HG03135 (cell line): ENCODE measurements around the gene RALGPS1.
A peak's percentile ranks its signal among the peaks of the same experiment; 100 is the strongest.

Experiments
- ATAC-seq: cut with Tn5 transposase; IDR thresholded peaks from one replicate; pipeline ENCODE4 v1.9.1; 2021; ENCODE audit warnings: mild to moderate bottlenecking, moderate library complexity; ENCODE audit not compliant: unreplicated experiment

Gene RALGPS1

GRCh38 chr9:127182901-127183746 lies 268.5 kb downstream of the RALGPS1 start:
- no peak for ATAC-seq

GRCh38 chr9:127183814-127184582 lies 269.4 kb downstream of the RALGPS1 start:
- ATAC-seq, result peak; percentile 58

GRCh38 chr9:127184641-127185040 lies 270.1 kb downstream of the RALGPS1 start:
- no peak for ATAC-seq

- no peak for ATAC-seq
These were observed 270.6 kb downstream of the RALGPS1 start for GRCh38 chr9:127185181-127185580.

- no peak for ATAC-seq
These were observed 271.6 kb downstream of the RALGPS1 start for GRCh38 chr9:127185931-127186781.

GRCh38 chr9:127186806-127187205 lies 272.2 kb downstream of the RALGPS1 start:
- no peak for ATAC-seq

- ATAC-seq, result no peak
These were observed 272.8 kb downstream of the RALGPS1 start for GRCh38 chr9:127187231-127187956.

GRCh38 chr9:127188396-127188795 lies 273.8 kb downstream of the RALGPS1 start:
- no peak for ATAC-seq

GRCh38 chr9:127189628-127190027 lies 275.0 kb downstream of the RALGPS1 start:
- ATAC-seq, result no peak

GRCh38 chr9:127192744-127193143 lies 278.2 kb downstream of the RALGPS1 start:
- ATAC-seq, result no peak

- no peak for ATAC-seq
These were observed 278.9 kb downstream of the RALGPS1 start for GRCh38 chr9:127193483-127193882.

- no peak for ATAC-seq
These were observed 280.5 kb downstream of the RALGPS1 start for GRCh38 chr9:127194881-127195713.

GRCh38 chr9:127195976-127196825 lies 281.6 kb downstream of the RALGPS1 start:
- no peak for ATAC-seq

- no peak for ATAC-seq
These were observed 282.2 kb downstream of the RALGPS1 start for GRCh38 chr9:127196826-127197145.

GRCh38 chr9:127197186-127197860 lies 282.7 kb downstream of the RALGPS1 start:
- ATAC-seq, result no peak

- no peak for ATAC-seq
These were observed 283.4 kb downstream of the RALGPS1 start for GRCh38 chr9:127197861-127198430.

- ATAC-seq, result no peak
These were observed 284.0 kb downstream of the RALGPS1 start for GRCh38 chr9:127198587-127198986.
